Sigmoid colon (tissue), 3 donors: ENCODE measurements around the gene CHRNB1.

Experiments
- CTCF ChIP-seq, 4 experiments: fragments of 450-650 bp in 3 of 4; fragments of 200-600 bp in 1 of 4; IDR thresholded peaks; one replicate each; pipeline ENCODE4 v1.5.1; 2016 to 2019; ENCODE audit warnings: antibody characterized with exemption in 4 of 4, mild to moderate bottlenecking in 3 of 4, moderate library complexity in 2 of 4
- POLR2A ChIP-seq, 2 donors: fragments of 450-650 bp; IDR thresholded peaks; one replicate each; pipeline ENCODE4 v1.6.1; 2016; ENCODE audit warnings: antibody characterized with exemption in 2 of 2, mild to moderate bottlenecking in 2 of 2, moderate library complexity in 2 of 2

GRCh38 chr17:7427549-7427948 is 17.3 kb upstream of the CHRNB1 start:
- TF ChIP-seq POLR2A (IDR thresholded peaks at IDR 0.05) (no peak), CTCF (IDR thresholded peaks at IDR 0.05) (no peak)
